Central memory CD4-positive, alpha-beta T cell (primary cell): Measurements from ENCODE around the gene OR56A1.

Source experiments
- DNase-seq: peaks from one replicate; pipeline ENCODE4 v3.0.0; 2022

Gene OR56A1

GRCh38 chr11:5986885-5987284 lies 43.7 kb downstream of the OR56A1 start, which contains the start of gene OR52L1:
Gene OR52L1, minus strand, starts transcription at chr11:5986985. Its CDS starts 55 bp downstream, at chr11:5986930.
- no peak for DNase-seq

DNA sequence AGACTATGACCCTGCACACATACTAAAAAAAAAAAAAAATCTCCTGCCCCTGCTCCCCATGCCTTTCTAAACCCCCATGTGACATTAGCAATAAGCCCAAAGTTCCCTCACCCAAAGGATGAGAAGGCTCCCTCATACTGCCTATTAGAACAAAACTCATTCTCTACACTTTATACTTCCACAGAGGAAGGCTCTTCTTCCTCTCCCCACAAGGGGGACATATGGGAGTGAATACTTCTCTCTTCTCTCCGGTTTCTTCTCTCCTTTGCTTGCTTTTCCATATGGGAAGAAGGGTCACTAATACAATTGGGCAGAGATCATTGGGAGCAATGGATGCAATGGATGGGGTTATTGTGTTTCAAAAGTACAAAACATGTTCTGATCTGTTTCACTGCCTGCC lies 47.1 kb downstream of the OR56A1 start:
- no peak for DNase-seq

DNA sequence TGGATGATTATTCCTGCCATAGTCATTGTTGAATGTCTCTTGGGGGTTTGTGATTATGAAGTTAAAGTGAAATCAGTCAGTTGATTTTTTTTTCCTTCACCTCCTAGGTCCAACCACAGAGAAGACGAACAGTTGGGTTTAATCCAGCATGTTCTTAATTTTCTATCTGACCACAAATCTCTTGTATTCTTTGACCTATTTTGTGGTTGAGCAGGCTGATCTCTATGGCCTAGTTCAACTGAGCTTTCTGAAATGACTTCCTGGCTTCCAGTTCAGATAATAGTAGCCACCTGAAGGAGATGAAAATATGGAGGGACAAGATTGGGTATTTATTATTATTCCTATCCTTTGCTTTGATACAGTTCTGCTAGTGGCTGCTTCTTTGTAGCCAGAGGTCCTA lies 57.0 kb downstream of the OR56A1 start:
- no peak for DNase-seq
